ENCODE results near the gene DMD.

DMD gene

GRCh38 chrX:31130457-31131220 is 2080.7 kb downstream of the DMD start:
- DNase-seq, result no peak

GRCh38 chrX:31128855-31129254 is 2082.5 kb downstream of the DMD start:
- no peak for DNase-seq

GRCh38 chrX:31127716-31128115 is 2083.6 kb downstream of the DMD start:
- DNase-seq, result no peak

- no peak for DNase-seq
These were observed 2085.1 kb downstream of the DMD start for GRCh38 chrX:31126205-31126604.

GRCh38 chrX:31124536-31124935 is 2086.8 kb downstream of the DMD start:
- DNase-seq, result no peak

- no peak for DNase-seq
These were observed 2088.0 kb downstream of the DMD start for GRCh38 chrX:31123335-31123734.

GRCh38 chrX:31117266-31117665 is 2094.1 kb downstream of the DMD start:
- no peak for DNase-seq

GRCh38 chrX:31115398-31115797 is 2096.0 kb downstream of the DMD start:
- DNase-seq, result no peak

- no peak for DNase-seq
These were observed 2096.5 kb downstream of the DMD start for GRCh38 chrX:31114858-31115257.

GRCh38 chrX:31112226-31112999 is 2098.9 kb downstream of the DMD start:
- no peak for DNase-seq

GRCh38 chrX:31110657-31111056 is 2100.7 kb downstream of the DMD start:
- no peak for DNase-seq

GRCh38 chrX:31099536-31100090 is 2111.7 kb downstream of the DMD start:
- no peak for DNase-seq

GRCh38 chrX:31098079-31098478 is 2113.3 kb downstream of the DMD start:
- DNase-seq, result no peak

GRCh38 chrX:31093639-31093975 is 2117.7 kb downstream of the DMD start:
- DNase-seq, result no peak

- DNase-seq, result no peak
These were observed 2118.2 kb downstream of the DMD start for GRCh38 chrX:31092970-31093638.

- DNase-seq, result no peak
These were observed 2118.9 kb downstream of the DMD start for GRCh38 chrX:31092476-31092875.

- DNase-seq, result no peak
These were observed 2119.5 kb downstream of the DMD start for GRCh38 chrX:31091819-31092218.

GRCh38 chrX:31074522-31074921 is 2136.8 kb downstream of the DMD start:
- DNase-seq, result no peak

GRCh38 chrX:31071725-31072124 is 2139.6 kb downstream of the DMD start, which contains the start of gene FTHL17:
Gene FTHL17 (minus strand): TSS chrX:31072041. CDS start chrX:31071953, 88 bp downstream.
- DNase-seq, result no peak

GRCh38 chrX:31071262-31071661 is 2140.1 kb downstream of the DMD start:
- no peak for DNase-seq

- no peak for DNase-seq
These were observed 2141.3 kb downstream of the DMD start for GRCh38 chrX:31070057-31070468.

Data from NCI-H526 treated with DMSO at 0.1 percent for 48 hours (cell line).